ENCODE data around the gene FMOD. TPM values are rescaled to one million over a fixed set of nuclear protein-coding genes. Genes with fewer than 3 reads are reported as not detected.

Gene FMOD
- total RNA-seq, 8 experiments from 2014 or later: 0.05 to 57.9 (median 0.66) TPM

DNA sequence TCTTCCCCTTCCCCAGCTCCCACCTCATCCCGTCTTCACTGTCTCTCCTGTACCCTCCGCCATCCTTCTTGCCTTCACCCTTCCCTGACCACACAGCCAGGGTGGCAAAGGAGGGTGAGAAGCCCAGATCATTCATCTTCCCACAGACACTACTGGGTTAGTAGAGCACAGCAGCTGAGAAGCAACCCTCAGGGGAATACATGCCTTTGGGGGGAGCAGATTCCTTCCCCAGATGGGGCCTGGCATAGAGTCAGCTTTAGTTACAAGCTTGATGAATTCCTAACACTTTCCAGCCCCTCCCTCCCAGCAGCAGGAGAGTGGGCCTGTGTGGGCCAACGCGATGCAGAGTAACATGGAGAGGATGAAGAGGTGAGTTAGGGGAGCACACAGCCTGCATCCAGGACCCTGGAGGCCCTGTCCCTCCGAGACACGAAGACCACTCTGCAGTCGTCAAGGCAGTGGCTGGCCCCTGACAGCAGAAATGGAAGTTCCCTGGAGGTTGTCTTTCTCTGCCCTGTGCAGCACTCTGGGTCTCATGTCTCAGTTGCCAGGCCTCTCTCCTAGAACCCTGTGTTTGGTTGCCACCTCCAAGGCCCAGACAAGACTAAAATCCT, 54.4 kb downstream of the FMOD start:
- in situ Hi-C loops (cut with MboI; ENCODE audit: low pct_unique_long_range_greater_than_20kb in 2 of 9, low sequenced_read_pairs in 9 of 9, unreplicated experiment in 9 of 9): no loop called here
- ATAC-seq (replicated peaks in 6 of 8): peak; percentile 63 to 95 (median 84)

DNA sequence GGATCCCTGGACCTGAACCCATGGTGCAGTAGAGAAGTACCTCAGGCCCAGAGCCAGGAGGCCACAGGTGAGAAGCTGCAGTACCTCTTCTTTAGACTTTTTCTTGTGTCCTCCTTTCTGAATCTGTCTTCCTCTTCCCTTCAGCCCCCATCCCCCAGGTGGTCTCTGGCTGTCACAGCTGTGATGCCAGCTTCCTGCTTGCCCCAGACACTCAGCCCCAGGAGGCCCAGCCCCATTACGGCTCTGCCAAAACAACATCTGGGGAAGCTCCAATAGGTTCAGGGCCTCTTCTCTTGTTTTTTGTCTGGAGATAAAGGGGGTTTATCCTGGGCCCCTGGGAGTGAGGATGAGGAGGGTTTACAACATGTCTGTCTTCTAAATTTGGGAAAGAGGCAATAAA, 55.1 kb downstream of the FMOD start:
- no peak for ATAC-seq (replicated peaks in 6 of 8)
- 100% methylated on average over 1 of the region's 1 CpG; no CpG with 5 or more reads in 7 of the 10 experiments for WGBS, 10 experiments
- H3K4me3 ChIP-seq: no peak overlapping the region
- H3K27ac ChIP-seq: no peak overlapping the region
- in situ Hi-C loops (cut with MboI; ENCODE audit: low pct_unique_long_range_greater_than_20kb in 2 of 9, low sequenced_read_pairs in 9 of 9, unreplicated experiment in 9 of 9): no loop called here
- peaks cover 16 to 20% of the 10 kb centered on the region in 2 donors for H3K4me1 ChIP-seq (replicated peaks in 1 of 2)

More for the DNA sequence above, 54.4 kb downstream of the FMOD start:
- H3K4me1 ChIP-seq (replicated peaks in 1 of 2): peaks cover 9 to 12% of the 10 kb centered on the region in 2 donors
- peak overlapping the region in 1 of 2 donors; percentile 11 for H3K27ac ChIP-seq
- no peak overlapping the region for H3K4me3 ChIP-seq
- 64 to 100% (median 80%) methylated on average over 1 to 5 of the region's 7 CpGs; no CpG with 5 or more reads in 4 of the 10 experiments for whole genome bisulfite sequencing, 10 experiments

DNA sequence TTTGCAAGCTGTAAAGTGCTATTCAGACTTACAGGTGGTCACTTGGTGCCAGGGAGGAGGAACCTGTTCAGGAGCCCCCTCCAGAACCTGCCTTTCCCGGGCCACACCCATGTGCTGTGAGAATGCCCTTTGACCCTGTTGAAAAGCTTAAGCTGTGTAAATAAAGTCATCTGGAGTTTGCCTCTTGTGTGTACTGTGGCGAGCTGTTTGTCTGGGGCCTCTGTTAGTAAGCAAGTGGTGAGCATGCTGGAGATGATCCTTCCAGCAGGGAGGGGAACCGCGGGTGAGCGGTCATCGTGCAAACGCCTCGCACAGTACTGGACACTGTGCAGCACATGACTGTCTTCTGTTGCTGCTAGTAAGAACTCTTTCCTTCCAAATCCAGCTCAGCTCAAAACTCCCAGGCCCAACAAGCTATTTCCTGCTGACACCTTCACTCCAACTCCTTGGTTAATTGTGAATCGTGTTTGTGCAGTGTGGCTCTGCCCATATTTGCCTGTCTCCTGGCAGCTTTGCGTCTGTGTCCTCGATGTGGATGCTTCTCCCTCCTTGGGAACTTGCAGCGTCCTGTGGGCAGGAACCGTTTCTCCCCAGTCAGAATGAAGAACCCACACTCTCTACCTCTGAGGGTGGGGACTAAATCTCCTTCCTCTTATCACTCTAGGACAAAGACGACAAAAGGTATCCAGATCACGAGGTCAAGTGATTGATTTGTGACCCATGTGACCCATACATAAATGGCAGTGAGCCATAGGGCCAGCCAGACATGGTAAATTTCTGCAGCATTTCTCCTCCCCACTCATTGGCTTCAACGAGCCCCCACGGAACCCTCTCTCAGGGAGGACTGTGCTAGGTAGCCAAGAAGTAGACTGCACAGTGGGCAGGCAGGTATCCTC, 59.5 kb downstream of the FMOD start:
- Histone ChIP-seq H3K4me3 (no peak overlapping the region), H3K27ac (peak overlapping the region; percentile 81), H3K4me1 (replicated peaks in 1 of 2) (peaks cover 38 to 47% of the 10 kb centered on the region in 2 donors)
- in situ Hi-C loops (cut with MboI; ENCODE audit: low pct_unique_long_range_greater_than_20kb in 2 of 9, low sequenced_read_pairs in 9 of 9, unreplicated experiment in 9 of 9): no loop called here
- peak; percentile 6 to 44 (median 28) for ATAC-seq (replicated peaks in 6 of 8)
- 81 to 100% (median 91%) methylated on average over 1 to 17 of the region's 17 CpGs; no CpG with 5 or more reads in 4 of the 10 experiments for WGBS, 10 experiments

Other genes starting within 250 kb of the FMOD start
- gene ADORA1, start 223.4 kb downstream of the FMOD start, total RNA-seq: 10 to 100 TPM in 2 of 8 experiments, 1 to 10 TPM in 6; 3.2 to 15.5 (median 3.9) TPM
- gene MYBPH, start 175.3 kb downstream of the FMOD start, total RNA-seq: under 1 TPM in 5 of 8 experiments, not detected in 3; 0.09 to 0.24 (median 0.15) TPM
- gene CHI3L1, start 164.4 kb downstream of the FMOD start, total RNA-seq: 10 to 100 TPM in 1 of 8 experiments, 1 to 10 TPM in 2, under 1 TPM in 2, not detected in 3; 0.32 to 16.6 (median 1.4) TPM
- 1 to 10 TPM in 1 of 8 experiments, under 1 TPM in 7; 0.07 to 2.4 (median 0.24) TPM for gene CHIT1, start 121.4 kb downstream of the FMOD start, total RNA-seq
- gene BTG2, start 45.6 kb downstream of the FMOD start, total RNA-seq: 10 to 100 TPM; 23.7 to 60.1 (median 29.4) TPM
- gene PRELP, start 124.7 kb upstream of the FMOD start, total RNA-seq: under 1 TPM; 0.09 to 0.76 (median 0.22) TPM
- gene OPTC, start 143.0 kb upstream of the FMOD start, total RNA-seq: under 1 TPM in 1 of 8 experiments, not detected in 7; 0.19 TPM